NCI-H774 (cell line): ENCODE data around the gene SH3PXD2A.
"Not testable (repeated sequence)": the region's sequence is repeated elsewhere in the genome, so short reads cannot be mapped to it uniquely, and the experiment has no call there.

Source experiments
- DNase-seq: peaks from one replicate; lab custom pipeline; 2025; lab: John Stamatoyannopoulos, UW

The SH3PXD2A gene

GRCh38 chr10:103665162-103665889 is 190.1 kb downstream of the SH3PXD2A start:
- DNase-seq = no peak

GRCh38 chr10:103663802-103664201 is 191.6 kb downstream of the SH3PXD2A start:
- DNase-seq = no peak

DNA sequence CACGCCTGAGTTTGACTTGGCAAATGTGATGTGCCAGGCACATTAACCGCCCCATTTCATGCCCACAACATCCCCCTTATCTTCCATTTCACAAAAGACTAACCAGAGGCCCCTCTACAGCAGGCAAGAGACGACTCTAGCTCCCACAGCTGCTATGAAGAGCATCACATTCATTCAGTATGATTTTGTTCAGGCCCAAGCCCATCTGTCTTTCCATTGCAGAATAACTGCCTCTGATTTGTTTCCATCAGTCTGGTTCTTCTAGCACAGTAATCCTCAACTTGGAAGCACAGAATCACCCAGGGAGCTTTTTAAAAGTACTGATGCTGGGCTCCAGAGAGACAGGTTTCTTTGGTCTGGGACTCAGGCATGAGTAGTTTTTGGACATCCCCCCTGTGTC is 192.1 kb downstream of the SH3PXD2A start:
- DNase-seq = no peak

DNA sequence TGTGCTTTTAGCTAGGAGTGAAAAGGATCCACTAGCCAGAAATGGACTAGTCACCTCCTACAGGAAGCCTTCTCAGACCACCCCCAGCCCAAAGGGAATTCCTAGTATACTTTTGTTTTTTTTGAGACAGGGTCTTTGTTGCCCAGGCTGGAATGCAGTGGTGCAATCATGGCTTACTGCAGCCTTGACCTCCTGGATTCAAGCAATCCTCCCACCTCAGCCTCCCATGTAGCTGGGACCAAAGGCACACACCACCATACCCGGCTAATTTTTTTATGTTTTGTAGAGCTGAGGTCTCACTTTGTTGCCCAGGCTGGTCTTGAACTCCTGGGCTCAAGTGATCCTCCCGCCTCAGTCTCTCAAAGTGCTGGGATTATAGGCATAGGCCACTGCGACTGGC is 192.7 kb downstream of the SH3PXD2A start:
- DNase-seq = not testable (repeated sequence)

- DNase-seq = peak; percentile 51
Observed at GRCh38 chr10:103661198-103661950, 194.0 kb downstream of the SH3PXD2A start.

- no peak for DNase-seq
Observed at GRCh38 chr10:103660364-103661197, 194.8 kb downstream of the SH3PXD2A start.

- peak; percentile 42 for DNase-seq
Observed at GRCh38 chr10:103659674-103660363, 195.6 kb downstream of the SH3PXD2A start.

GRCh38 chr10:103658049-103658577 is 197.3 kb downstream of the SH3PXD2A start:
- DNase-seq = no peak

DNA sequence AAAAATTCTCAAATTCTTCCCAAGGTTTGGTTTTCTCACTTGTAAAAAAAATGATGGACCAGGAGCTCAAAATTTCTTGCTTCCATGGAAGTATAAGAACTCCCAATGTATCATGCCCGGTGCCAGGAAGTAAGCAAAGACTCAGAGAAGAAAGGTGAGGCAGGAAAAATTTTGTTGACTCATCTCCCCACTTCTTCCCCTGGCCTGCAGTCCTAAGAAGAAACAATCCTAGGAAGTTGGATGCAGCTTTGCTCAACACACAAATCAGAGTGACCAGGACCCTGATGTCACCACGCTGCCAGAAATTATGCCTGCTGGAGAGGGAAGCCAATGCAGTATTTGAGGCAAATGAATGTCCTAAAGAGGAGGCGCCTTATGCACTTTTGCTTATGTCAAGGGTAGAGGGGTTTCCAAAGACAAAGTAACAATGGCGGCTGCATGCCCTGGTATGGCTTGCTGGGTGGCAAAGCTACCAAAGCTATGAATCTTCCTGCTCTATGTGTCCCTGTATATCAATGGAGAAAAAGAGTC is 198.2 kb downstream of the SH3PXD2A start:
- DNase-seq = no peak

- no peak for DNase-seq
Observed at GRCh38 chr10:103654925-103655324, 200.5 kb downstream of the SH3PXD2A start.

GRCh38 chr10:103653581-103654037 is 201.8 kb downstream of the SH3PXD2A start:
- peak; percentile 79 for DNase-seq

- DNase-seq = no peak
Observed at GRCh38 chr10:103652599-103653281, 202.6 kb downstream of the SH3PXD2A start.

DNA sequence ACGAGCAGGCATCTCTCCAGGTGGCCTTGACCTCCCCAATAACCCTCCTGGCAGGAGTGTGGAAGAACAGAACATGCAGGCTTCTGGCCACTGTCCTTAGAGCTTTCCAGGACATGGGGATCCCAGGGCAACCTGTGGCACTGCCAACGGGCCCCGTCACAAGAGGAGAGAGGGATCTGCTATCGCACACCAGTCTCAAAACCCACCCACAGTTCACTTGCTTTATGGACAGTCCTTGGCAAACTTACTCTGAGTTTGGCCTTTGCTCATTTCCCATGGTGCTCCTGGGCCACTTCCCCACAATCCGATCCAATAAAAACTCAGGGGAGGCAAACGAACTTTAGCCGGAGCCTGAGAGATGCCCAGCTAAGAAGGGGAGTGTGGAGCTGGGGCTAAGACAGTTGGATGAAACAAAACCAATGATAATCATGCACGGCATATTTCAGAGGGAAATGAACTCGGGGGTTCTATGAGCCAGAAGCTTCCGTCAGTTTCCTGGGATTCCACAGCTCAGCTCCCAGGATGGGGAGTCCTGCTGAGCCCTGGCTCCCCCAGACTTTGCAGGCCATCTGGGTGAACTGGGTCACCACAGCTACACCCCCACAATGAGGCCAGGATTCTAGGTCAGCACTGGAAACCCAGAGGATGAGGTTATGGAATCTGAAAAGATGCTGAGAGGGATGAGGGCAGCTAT is 203.4 kb downstream of the SH3PXD2A start:
- no peak for DNase-seq

DNA sequence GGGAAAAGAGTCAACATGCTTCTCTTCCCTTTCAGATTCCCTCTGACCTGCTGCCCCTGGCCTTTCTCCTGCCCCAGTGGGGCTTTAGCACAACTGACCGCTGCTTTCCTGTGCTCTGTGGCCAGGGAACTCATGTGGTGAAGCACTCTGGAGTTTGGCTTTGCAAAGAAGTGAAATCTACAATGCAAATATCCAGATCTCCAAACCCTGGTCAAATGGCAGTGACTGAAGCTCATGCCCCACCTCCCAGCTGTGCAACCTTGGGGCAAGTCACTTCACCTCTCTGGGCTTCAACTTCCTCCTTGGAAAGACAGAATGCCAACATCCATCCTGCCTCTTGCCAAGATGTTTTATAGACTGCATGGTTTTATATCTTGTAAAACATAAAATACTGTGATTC is 204.0 kb downstream of the SH3PXD2A start:
- no peak for DNase-seq

GRCh38 chr10:103649654-103650423 is 205.5 kb downstream of the SH3PXD2A start:
- peak; percentile 34 for DNase-seq

- no peak for DNase-seq
Observed at GRCh38 chr10:103648636-103649532, 206.5 kb downstream of the SH3PXD2A start.

DNA sequence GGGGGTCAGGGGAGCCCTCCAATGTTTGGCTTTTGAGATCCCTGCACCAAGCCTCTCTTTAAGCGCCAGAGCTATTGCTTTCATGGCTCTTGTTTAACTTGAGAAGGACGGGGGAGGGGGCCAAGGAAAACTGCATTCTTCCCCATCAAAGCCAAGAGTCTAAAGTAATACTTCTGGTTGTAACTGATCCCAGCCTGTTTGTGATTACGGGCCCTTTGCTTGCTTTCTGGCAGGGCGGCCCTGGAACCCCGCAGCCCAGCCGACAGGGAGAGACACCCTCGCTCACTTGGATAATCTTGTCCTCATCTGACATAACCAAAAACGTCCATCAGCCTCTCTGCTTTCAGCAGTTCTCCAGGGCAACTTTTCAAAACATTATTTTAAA is 207.1 kb downstream of the SH3PXD2A start:
- DNase-seq = no peak

- DNase-seq = no peak
Observed at GRCh38 chr10:103646304-103646703, 209.1 kb downstream of the SH3PXD2A start.
